Smooth muscle cell (in vitro differentiated cells): Measurements from ENCODE around the gene SV2A. TPM values are rescaled to one million over a fixed set of nuclear protein-coding genes. Genes with fewer than 3 reads are reported as not detected.

Source experiments
- DNase-seq: peaks from one replicate; lab custom pipeline; 2025; ENCODE audit not compliant: unreplicated experiment; lab: John Stamatoyannopoulos, UW
- H2AFZ ChIP-seq: fragments of 200-600 bp; sonication (generic); 2 replicates; pipeline ENCODE4 v1.6.0; 2016; ENCODE audit warnings: antibody characterized with exemption, low read depth, mild to moderate bottlenecking
- H3F3A ChIP-seq: fragments of 200-600 bp; sonication (generic); 2 replicates; pipeline ENCODE4 v1.6.0; 2017; ENCODE audit warnings: antibody characterized with exemption, low read depth
- H3K27ac ChIP-seq: fragments of 200-600 bp; sonication (generic); 2 replicates; pipeline ENCODE4 v1.5.1; 2016; ENCODE audit warnings: low read depth, mild to moderate bottlenecking
- H3K27me3 ChIP-seq: fragments of 200-600 bp; sonication (generic); 2 replicates; pipeline ENCODE4 v1.6.1; 2016; ENCODE audit warnings: low read depth, mild to moderate bottlenecking
- H3K36me3 ChIP-seq: fragments of 200-600 bp; sonication (generic); 2 replicates; pipeline ENCODE4 v1.5.1; 2016; ENCODE audit warnings: low read depth
- H3K4me1 ChIP-seq: fragments of 200-600 bp; sonication (generic); 2 replicates; pipeline ENCODE4 v1.5.1; 2016; ENCODE audit warnings: low read depth
- H3K4me2 ChIP-seq: fragments of 200-600 bp; sonication (generic); 2 replicates; pipeline ENCODE4 v1.6.0; 2016; ENCODE audit warnings: mild to moderate bottlenecking
- H3K4me3 ChIP-seq: fragments of 200-600 bp; sonication (generic); 2 replicates; pipeline ENCODE4 v1.5.1; 2016; ENCODE audit warnings: mild to moderate bottlenecking
- H3K79me2 ChIP-seq: fragments of 200-600 bp; sonication (generic); 2 replicates; pipeline ENCODE4 v1.6.0; 2016; ENCODE audit warnings: low read depth, mild to moderate bottlenecking
- H3K9ac ChIP-seq: fragments of 200-600 bp; sonication (generic); 2 replicates; pipeline ENCODE4 v1.6.0; 2016; ENCODE audit warnings: low read depth
- H3K9me3 ChIP-seq: fragments of 200-600 bp; sonication (generic); replicated peaks from 2 replicates; pipeline ENCODE4 v1.5.1; 2016; ENCODE audit warnings: low read depth
- H4K20me1 ChIP-seq: fragments of 200-600 bp; sonication (generic); 2 replicates; pipeline ENCODE4 v1.6.0; 2016; ENCODE audit warnings: low read depth
- WGBS: methylation state at CpG from one replicate; pipeline ENCODE4 v1.1.7; 2016; ENCODE audit warnings: low lambda C conversion rate; 5-methylcytosine and 5-hydroxymethylcytosine counted together
- polyA plus RNA-seq: library from polyadenylated mRNA; unstranded; fragments of >200 nt; fragmentation: Nextera tagmentation; extraction: Ambion mirVana; gene quantifications from 2 replicates; pipeline ENCODE4 v1.2.1, GENCODE V29; 2016
- total RNA-seq: library from RNA; depleted of rRNA; stranded (reverse); fragments of >200 nt; gene quantifications from 2 replicates; pipeline ENCODE4 v1.2.3, GENCODE V29; 2014
- TF ChIP-seq, protein P1 (sequence below): fragments of 200-600 bp; sonication (generic); IDR thresholded peaks from 2 replicates; pipeline ENCODE4 v1.5.1; 2017; ENCODE audit warnings: borderline replicate concordance, mild to moderate bottlenecking, antibody characterized with exemption; ENCODE audit not compliant: insufficient read depth, poor library complexity, severe bottlenecking

Gene SV2A, protein sequence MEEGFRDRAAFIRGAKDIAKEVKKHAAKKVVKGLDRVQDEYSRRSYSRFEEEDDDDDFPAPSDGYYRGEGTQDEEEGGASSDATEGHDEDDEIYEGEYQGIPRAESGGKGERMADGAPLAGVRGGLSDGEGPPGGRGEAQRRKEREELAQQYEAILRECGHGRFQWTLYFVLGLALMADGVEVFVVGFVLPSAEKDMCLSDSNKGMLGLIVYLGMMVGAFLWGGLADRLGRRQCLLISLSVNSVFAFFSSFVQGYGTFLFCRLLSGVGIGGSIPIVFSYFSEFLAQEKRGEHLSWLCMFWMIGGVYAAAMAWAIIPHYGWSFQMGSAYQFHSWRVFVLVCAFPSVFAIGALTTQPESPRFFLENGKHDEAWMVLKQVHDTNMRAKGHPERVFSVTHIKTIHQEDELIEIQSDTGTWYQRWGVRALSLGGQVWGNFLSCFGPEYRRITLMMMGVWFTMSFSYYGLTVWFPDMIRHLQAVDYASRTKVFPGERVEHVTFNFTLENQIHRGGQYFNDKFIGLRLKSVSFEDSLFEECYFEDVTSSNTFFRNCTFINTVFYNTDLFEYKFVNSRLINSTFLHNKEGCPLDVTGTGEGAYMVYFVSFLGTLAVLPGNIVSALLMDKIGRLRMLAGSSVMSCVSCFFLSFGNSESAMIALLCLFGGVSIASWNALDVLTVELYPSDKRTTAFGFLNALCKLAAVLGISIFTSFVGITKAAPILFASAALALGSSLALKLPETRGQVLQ
- total RNA-seq = 9.8 and 14.6 TPM in 2 replicates
- polyA plus RNA-seq = 10.5 and 14.0 TPM in 2 replicates

DNA sequence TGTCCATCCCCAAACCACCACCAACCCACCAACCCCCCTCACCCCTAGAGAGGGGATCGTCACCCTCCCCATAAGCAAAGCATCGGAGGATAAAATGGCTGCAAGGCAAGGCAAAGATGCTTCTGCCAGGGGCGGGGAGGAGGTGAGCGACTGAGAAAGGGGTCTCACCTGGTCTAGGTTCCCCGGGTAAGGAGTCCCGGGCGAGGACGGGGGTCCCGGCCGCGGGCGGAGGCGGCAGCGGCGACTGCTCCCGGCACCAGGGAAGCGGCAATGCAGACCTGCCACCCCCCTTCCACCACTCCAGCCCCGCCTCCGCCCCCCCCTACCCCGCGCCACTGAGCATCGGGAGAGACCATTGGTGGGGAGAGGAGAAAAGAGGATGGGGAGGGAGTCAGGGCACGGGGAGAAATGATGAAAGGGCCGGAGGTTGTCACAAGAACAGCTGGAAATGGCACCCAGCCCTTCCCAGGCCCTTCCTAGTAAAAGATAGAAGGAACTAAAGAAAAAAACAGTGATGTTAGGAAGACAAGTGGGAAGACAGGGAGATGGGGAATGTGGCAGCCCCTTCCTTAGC, at the start of gene SV2A:
Gene SV2A, minus strand, starts transcription at position 274 of the 574 bp plus-strand sequence. CDS start 4,004 bp downstream, outside the sequence.
- peak within 1 kb of the TSS; percentile 82 for H2AFZ ChIP-seq
- peak within 1 kb of the TSS; percentile 89 for H3K4me3 ChIP-seq
- peak within 1 kb of the TSS; percentile 99 for H3K4me2 ChIP-seq
- no peaks in the 10 kb centered on the region for H4K20me1 ChIP-seq
- H3F3A ChIP-seq = no peaks in the 10 kb centered on the region
- H3K27ac ChIP-seq = no peak within 1 kb of the TSS
- DNase-seq = peak; percentile 13
- no peaks in the 10 kb centered on the region for H3K27me3 ChIP-seq
- H3K9me3 ChIP-seq = no peaks in the 10 kb centered on the region
- TF ChIP-seq, protein P1, sequence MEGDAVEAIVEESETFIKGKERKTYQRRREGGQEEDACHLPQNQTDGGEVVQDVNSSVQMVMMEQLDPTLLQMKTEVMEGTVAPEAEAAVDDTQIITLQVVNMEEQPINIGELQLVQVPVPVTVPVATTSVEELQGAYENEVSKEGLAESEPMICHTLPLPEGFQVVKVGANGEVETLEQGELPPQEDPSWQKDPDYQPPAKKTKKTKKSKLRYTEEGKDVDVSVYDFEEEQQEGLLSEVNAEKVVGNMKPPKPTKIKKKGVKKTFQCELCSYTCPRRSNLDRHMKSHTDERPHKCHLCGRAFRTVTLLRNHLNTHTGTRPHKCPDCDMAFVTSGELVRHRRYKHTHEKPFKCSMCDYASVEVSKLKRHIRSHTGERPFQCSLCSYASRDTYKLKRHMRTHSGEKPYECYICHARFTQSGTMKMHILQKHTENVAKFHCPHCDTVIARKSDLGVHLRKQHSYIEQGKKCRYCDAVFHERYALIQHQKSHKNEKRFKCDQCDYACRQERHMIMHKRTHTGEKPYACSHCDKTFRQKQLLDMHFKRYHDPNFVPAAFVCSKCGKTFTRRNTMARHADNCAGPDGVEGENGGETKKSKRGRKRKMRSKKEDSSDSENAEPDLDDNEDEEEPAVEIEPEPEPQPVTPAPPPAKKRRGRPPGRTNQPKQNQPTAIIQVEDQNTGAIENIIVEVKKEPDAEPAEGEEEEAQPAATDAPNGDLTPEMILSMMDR = no peak
- H3K9ac ChIP-seq = peak within 1 kb of the TSS; percentile 62
- WGBS = 1% methylated on average over 22 of the region's 24 CpGs
- H3K4me1 ChIP-seq = peaks cover 12% of the 10 kb centered on the region
- peaks cover 8% of the 10 kb centered on the region for H3K79me2 ChIP-seq
- H3K36me3 ChIP-seq = no peaks in the 10 kb centered on the region

DNA sequence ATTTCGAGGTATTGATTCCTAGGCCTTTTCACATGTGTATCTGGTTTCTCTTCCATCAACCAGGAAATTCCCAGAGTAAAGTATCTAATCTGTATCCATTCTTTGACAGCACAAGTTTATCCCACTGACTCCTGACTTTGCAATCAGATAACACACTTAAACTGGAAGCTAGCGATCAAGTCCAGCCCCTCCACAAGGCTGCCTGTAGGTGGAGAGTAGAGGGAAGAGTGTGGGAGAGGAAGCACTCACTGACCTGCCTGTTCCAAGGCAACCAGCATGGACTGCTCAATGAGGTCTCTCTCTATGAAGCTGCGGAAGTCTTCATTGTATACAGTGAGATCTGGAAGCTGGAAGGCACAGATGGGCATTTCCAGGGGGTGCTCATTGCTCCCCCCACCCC, 49.4 kb upstream of the SV2A start:
- Histone ChIP-seq H3K9ac (no peak overlapping the region), H3K27me3 (no peaks in the 10 kb centered on the region), H3K4me2 (no peak overlapping the region), H3K27ac (no peak overlapping the region), H3K36me3 (peaks cover 12% of the 10 kb centered on the region), H3F3A (peaks cover 11% of the 10 kb centered on the region), H2AFZ (no peak overlapping the region), H3K4me3 (no peak overlapping the region), H4K20me1 (peaks cover 7% of the 10 kb centered on the region), H3K9me3 (no peaks in the 10 kb centered on the region), H3K4me1 (no peaks in the 10 kb centered on the region), H3K79me2 (no peaks in the 10 kb centered on the region)
- 89% methylated on average over 3 of the region's 3 CpGs for WGBS
- TF ChIP-seq, protein P1 = no peak
- no peak for DNase-seq

DNA sequence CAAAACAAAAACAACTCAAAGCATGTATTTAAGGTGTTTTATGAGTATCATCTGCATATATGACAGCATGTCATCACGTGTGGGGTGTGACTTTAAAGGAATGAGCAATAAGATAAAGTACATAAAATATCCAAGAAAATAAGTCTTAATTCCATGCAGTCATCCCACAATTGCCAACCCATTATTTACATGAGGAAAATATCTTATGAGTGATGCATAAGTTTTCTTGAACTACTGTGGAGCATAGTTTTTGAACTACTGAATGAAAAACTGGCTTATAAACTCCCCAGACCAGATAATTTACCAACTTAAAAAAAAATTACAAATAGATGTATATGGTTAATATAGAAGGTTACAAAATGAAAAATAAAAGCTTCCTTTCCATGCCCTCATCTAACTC, 48.8 kb upstream of the SV2A start:
- Histone ChIP-seq H2AFZ (no peak overlapping the region), H3K4me2 (no peak overlapping the region), H3K36me3 (peaks cover 6% of the 10 kb centered on the region), H4K20me1 (peaks cover 10% of the 10 kb centered on the region), H3K4me3 (no peak overlapping the region), H3F3A (peaks cover 11% of the 10 kb centered on the region), H3K27me3 (no peaks in the 10 kb centered on the region), H3K79me2 (no peaks in the 10 kb centered on the region), H3K4me1 (no peaks in the 10 kb centered on the region), H3K9me3 (no peaks in the 10 kb centered on the region), H3K9ac (no peak overlapping the region), H3K27ac (no peak overlapping the region)
- no peak for DNase-seq
- TF ChIP-seq, protein P1 = no peak
- WGBS = 97% methylated on average over 1 of the region's 1 CpG
